ENCODE results near the gene FARS2.

The FARS2 gene

GRCh38 chr6:5256952-5257351, 4.4 kb upstream of the FARS2 start:
- in situ Hi-C loops (cut with HindIII; ENCODE audit: low sequenced_read_pairs), result no loop called here
- H3K4me3 ChIP-seq (ENCODE audit: low read depth, low read length), result no peak overlapping the region
- no peak for TF ChIP-seq CTCF (IDR thresholded peaks at IDR 0.05; ENCODE audit: low read depth, low read length)
- no peak for DNase-seq (ENCODE audit: low read depth, low spot score)

GRCh38 chr6:5257400-5257799, 3.9 kb upstream of the FARS2 start:
- DNase-seq (ENCODE audit: low read depth, low spot score), result no peak
- no peak overlapping the region for H3K4me3 ChIP-seq (ENCODE audit: low read depth, low read length)
- TF ChIP-seq CTCF (IDR thresholded peaks at IDR 0.05; ENCODE audit: low read depth, low read length), result no peak
- in situ Hi-C loops (cut with HindIII; ENCODE audit: low sequenced_read_pairs), result no loop called here

- no peak for DNase-seq (ENCODE audit: low read depth, low spot score)
- in situ Hi-C loops (cut with HindIII; ENCODE audit: low sequenced_read_pairs), result no loop called here
- H3K4me3 ChIP-seq (ENCODE audit: low read depth, low read length), result no peak overlapping the region
- no peak for TF ChIP-seq CTCF (IDR thresholded peaks at IDR 0.05; ENCODE audit: low read depth, low read length)
These were observed 1.9 kb upstream of the FARS2 start for GRCh38 chr6:5259428-5259827.

GRCh38 chr6:5260111-5260620, 1.1 kb upstream of the FARS2 start:
- peak; percentile 48 for DNase-seq (ENCODE audit: low read depth, low spot score)

GRCh38 chr6:5261545-5262109, 314 bp downstream of the FARS2 start:
- peak overlapping the region; percentile 87 for H3K4me3 ChIP-seq (ENCODE audit: low read depth, low read length)
- in situ Hi-C loops (cut with HindIII; ENCODE audit: low sequenced_read_pairs), result no loop called here
- DNase-seq (ENCODE audit: low read depth, low spot score), result no peak
- TF ChIP-seq CTCF (IDR thresholded peaks at IDR 0.05; ENCODE audit: low read depth, low read length), result no peak

More at GRCh38 chr6:5260111-5260620, 1.1 kb upstream of the FARS2 start:
- peak overlapping the region; percentile 87 for H3K4me3 ChIP-seq (ENCODE audit: low read depth, low read length)
- TF ChIP-seq CTCF (IDR thresholded peaks at IDR 0.05; ENCODE audit: low read depth, low read length), result no peak
- in situ Hi-C loops (cut with HindIII; ENCODE audit: low sequenced_read_pairs), result no loop called here

GRCh38 chr6:5266423-5266822, 5.1 kb downstream of the FARS2 start:
- no peak for TF ChIP-seq CTCF (IDR thresholded peaks at IDR 0.05; ENCODE audit: low read depth, low read length)
- DNase-seq (ENCODE audit: low read depth, low spot score), result no peak
- in situ Hi-C loops (cut with HindIII; ENCODE audit: low sequenced_read_pairs), result no loop called here
- no peak overlapping the region for H3K4me3 ChIP-seq (ENCODE audit: low read depth, low read length)

Data from astrocyte of the spinal cord (primary cell).